SK-N-SH (cell line): ENCODE measurements around the gene LOX.
"Not testable (repeated sequence)": the region's sequence is repeated elsewhere in the genome, so short reads cannot be mapped to it uniquely, and the experiment has no call there.

ENCODE experiments used
- CTCF ChIP-seq: fragments of 200-600 bp; sonication (generic); IDR thresholded peaks from 2 replicates; pipeline ENCODE4 v1.6.1; 2017; ENCODE audit warnings: antibody characterized with exemption, mild to moderate bottlenecking, moderate library complexity
- ELF1 ChIP-seq: IDR thresholded peaks from 2 replicates; pipeline ENCODE4 v1.4.0; 2012
- EZH2phosphoT487 ChIP-seq: fragments of 200-600 bp; sonication (generic); IDR thresholded peaks from 2 replicates; pipeline ENCODE4 v1.6.1; 2017; ENCODE audit warnings: low read depth, mixed run types, mild to moderate bottlenecking, antibody characterized with exemption, moderate library complexity, borderline replicate concordance
- JUND ChIP-seq: IDR thresholded peaks from 2 replicates; pipeline ENCODE4 v1.4.0; 2012
- PBX3 ChIP-seq: IDR thresholded peaks from 2 replicates; pipeline ENCODE4; 2012
- REST ChIP-seq: IDR thresholded peaks from 2 replicates; pipeline ENCODE4 v1.6.1; 2012; ENCODE audit warnings: mild to moderate bottlenecking, low read depth, low read length, moderate library complexity
- SIN3A ChIP-seq: IDR thresholded peaks from 2 replicates; pipeline ENCODE4 v1.6.1; 2012; ENCODE audit warnings: low read depth, mild to moderate bottlenecking, low read length, moderate library complexity, borderline replicate concordance
- TAF1 ChIP-seq: IDR thresholded peaks from 2 replicates; pipeline ENCODE4 v1.6.1; 2012; ENCODE audit warnings: low read depth, mild to moderate bottlenecking, low read length, moderate library complexity, borderline replicate concordance
- ZBTB33 ChIP-seq: IDR thresholded peaks from 2 replicates; pipeline ENCODE4 v1.4.0; 2012; ENCODE audit warnings: low read depth, borderline replicate concordance

GRCh38 chr5:122094251-122094650, 16.2 kb upstream of the LOX start:
- TF ChIP-seq CTCF, REST, TAF1, PBX3, ZBTB33, ELF1, SIN3A, JUND, EZH2phosphoT487: not testable (repeated sequence)
